GM12878 (cell line): Measurements from ENCODE around the gene OTOS. TPM values are rescaled to one million over a fixed set of nuclear protein-coding genes. Genes with fewer than 3 reads are reported as not detected.
A peak's percentile ranks its signal among the peaks of the same experiment; 100 is the strongest.

Source experiments
- ATAC-seq: fragments of 200-7000 bp; cut with Tn5 transposase; 3 replicates; pipeline ENCODE4 v1.9.1; 2020; ENCODE audit warnings: mild to moderate bottlenecking, moderate library complexity
- BruUV-seq: library from RNA; stranded (reverse); fragments of 400-500 nt; replicated peaks from 2 replicates; lab custom pipeline; 2021; lab: Mats Ljungman, UMichigan
- CTCF ChIA-PET: fragments of 300-600 bp; sonication (Branson Sonifier 250); formaldehyde crosslinking; extraction: SDS; loops from one replicate; lab custom pipeline; 2021; ENCODE audit warnings: inconsistent platforms; lab: Yijun Ruan, JAX
- POLR2A ChIA-PET: fragments of 350-600 bp; formaldehyde crosslinking; extraction: SDS; loops from one replicate; lab custom pipeline; 2021; ENCODE audit warnings: inconsistent platforms; lab: Charles Lee
- RAD21 ChIA-PET: fragments of 300-600 bp; sonication (Branson Sonifier 250); formaldehyde crosslinking; loops from one replicate; lab custom pipeline; 2023; ENCODE audit warnings: antibody characterized with exemption; ENCODE audit not compliant: unreplicated experiment; lab: Charles Lee
- SMC1A ChIA-PET: fragments of 300-600 bp; sonication (Branson Sonifier 250); formaldehyde crosslinking; loops from one replicate; lab custom pipeline; 2023; ENCODE audit not compliant: unreplicated experiment, uncharacterized antibody; lab: Charles Lee
- DNase-seq: peaks from one replicate; pipeline ENCODE4 v3.0.0-alpha.2; 2011; ENCODE audit warnings: low read depth, low spot score
- FAIRE-seq: peaks from 3 replicates; lab custom pipeline; 2011; peaks lifted over from hg19 to GRCh38; lab: Jason Lieb, UNC
- H2AFZ ChIP-seq: 2 replicates; pipeline ENCODE4 v1.6.0; 2011; ENCODE audit warnings: low read depth, low read length, control low read depth; ENCODE audit not compliant: control insufficient read depth
- H3K27ac ChIP-seq: 2 replicates; pipeline ENCODE4 v1.5.1; 2011; ENCODE audit warnings: control low read depth; ENCODE audit not compliant: control insufficient read depth, insufficient read depth
- H3K27me3 ChIP-seq, 2 experiments: replicated peaks in 1 of 2; 2 replicates each; pipeline versions ENCODE4 v1.6.0 to v1.6.1; 2011; ENCODE audit warnings: low read length in 1 of 2; ENCODE audit not compliant: control insufficient read depth in 2 of 2, insufficient read depth in 2 of 2
- H3K36me3 ChIP-seq, 2 experiments: 2 replicates each; pipeline ENCODE4 v1.5.1; 2011; ENCODE audit warnings: low read length in 1 of 2; ENCODE audit not compliant: control insufficient read depth in 2 of 2, insufficient read depth in 2 of 2
- H3K4me1 ChIP-seq: 2 replicates; pipeline ENCODE4 v1.6.1; 2011; ENCODE audit warnings: mild to moderate bottlenecking, low read length, moderate library complexity, mixed read lengths; ENCODE audit not compliant: control insufficient read depth, insufficient read depth
- H3K4me2 ChIP-seq: 2 replicates; pipeline ENCODE4 v1.6.0; 2011; ENCODE audit warnings: control low read depth; ENCODE audit not compliant: control insufficient read depth, insufficient read depth
- H3K4me3 ChIP-seq: fragments of 200-600 bp; sonication (generic); 2 replicates; pipeline ENCODE4 v1.5.1; 2016
- H3K79me2 ChIP-seq: 2 replicates; pipeline ENCODE4 v1.6.0; 2011; ENCODE audit warnings: low read length; ENCODE audit not compliant: control insufficient read depth, insufficient read depth
- H3K9ac ChIP-seq: 2 replicates; pipeline ENCODE4 v1.8.0; 2011; ENCODE audit warnings: low read length, control low read depth, mixed read lengths; ENCODE audit not compliant: control insufficient read depth, insufficient read depth
- H3K9me3 ChIP-seq: replicated peaks from 3 replicates; pipeline ENCODE4 v1.5.1; 2011; ENCODE audit warnings: mild to moderate bottlenecking, low read length; ENCODE audit not compliant: control insufficient read depth, insufficient read depth
- H4K20me1 ChIP-seq: 2 replicates; pipeline ENCODE4 v1.6.0; 2011; ENCODE audit not compliant: control insufficient read depth, insufficient read depth
- BRCA1 ChIP-seq: IDR thresholded peaks from 2 replicates; pipeline ENCODE4 v1.6.1; 2011; ENCODE audit warnings: low read depth, low read length, improper control_type of control experiment
- CREB1 ChIP-seq: IDR thresholded peaks from 2 replicates; pipeline ENCODE4 v1.6.1; 2012; ENCODE audit warnings: low read depth, mild to moderate bottlenecking, inconsistent platforms
- GABPA ChIP-seq: IDR thresholded peaks from 2 replicates; pipeline ENCODE4 v1.6.1; 2014; ENCODE audit warnings: antibody characterized with exemption, low read depth, mild to moderate bottlenecking, inconsistent platforms
- NFXL1 ChIP-seq: fragments of 450-650 bp; IDR thresholded peaks from 2 replicates; pipeline ENCODE4 v1.6.1; 2017; ENCODE audit warnings: antibody characterized with exemption, mild to moderate bottlenecking, borderline replicate concordance
- NR2C1 ChIP-seq: fragments of 450-650 bp; IDR thresholded peaks from 2 replicates; pipeline ENCODE4 v1.6.1; 2017; ENCODE audit warnings: antibody characterized with exemption, mild to moderate bottlenecking, moderate library complexity
- PML ChIP-seq: IDR thresholded peaks from 2 replicates; pipeline ENCODE4 v1.6.1; 2012; ENCODE audit warnings: low read length, inconsistent platforms
- RAD51 ChIP-seq: fragments of 450-650 bp; IDR thresholded peaks from 2 replicates; pipeline ENCODE4 v1.6.1; 2016; ENCODE audit warnings: moderate library complexity, mild to moderate bottlenecking, inconsistent platforms
- SMAD5 ChIP-seq: IDR thresholded peaks from 2 replicates; pipeline ENCODE4 v1.6.1; 2016; ENCODE audit warnings: antibody characterized with exemption, low read depth
- STAT3 ChIP-seq: IDR thresholded peaks from 2 replicates; pipeline ENCODE4 v1.6.1; 2011; ENCODE audit warnings: low read depth, low read length, improper control_type of control experiment
- SUPT20H ChIP-seq: IDR thresholded peaks from 2 replicates; pipeline ENCODE4 v1.6.1; 2011; ENCODE audit warnings: low read depth, mild to moderate bottlenecking, low read length, moderate library complexity, borderline replicate concordance; ENCODE audit not compliant: control insufficient read depth
- TBL1XR1 ChIP-seq: IDR thresholded peaks from 2 replicates; pipeline ENCODE4 v1.6.1; 2012; ENCODE audit warnings: low read depth, low read length, improper control_type of control experiment
- ZNF622 ChIP-seq: fragments of 450-650 bp; IDR thresholded peaks from 2 replicates; pipeline ENCODE4 v1.6.1; 2017; ENCODE audit warnings: mild to moderate bottlenecking, inconsistent platforms
- WGBS: methylation state at CpG from one replicate; pipeline ENCODE4 v1.1.6; 2016; ENCODE audit warnings: low lambda C conversion rate; ENCODE audit not compliant: insufficient replicate concordance, insufficient coverage; ENCODE audit errors: missing lambda C conversion rate; 5-methylcytosine and 5-hydroxymethylcytosine counted together
- in situ Hi-C: fragments of 300-500 bp; cut with MboI; formaldehyde crosslinking; loops from 9 replicates; pipeline ENCODE4 v1.14.3; 2018; ENCODE audit warnings: mixed read lengths
- intact Hi-C: fragments of 100-400 bp; cut with micrococcal nuclease; formaldehyde crosslinking; loops from one replicate; pipeline ENCODE4 v1.14.2; 2022; ENCODE audit not compliant: unreplicated experiment
- polyA plus RNA-seq, 11 experiments: library from polyadenylated mRNA; depleted of rRNA in 4 of 11; unstranded in 6 of 11; stranded (reverse) in 5 of 11; fragments of >200 nt; fragmentation: Nextera tagmentation in 4 of 11; fragmentation: Illumina TruSeq in 1 of 11; extraction: Ambion mirVana in 4 of 11; extraction: Trizol in 1 of 11; gene quantifications; 1 replicate in 1 of 11; 2 replicates in 10 of 11; pipeline versions ENCODE4 v1.2.1 to v1.2.3, GENCODE V29; 2011 to 2016; ENCODE audit warnings: inconsistent platforms in 2 of 11, missing spikeins in 2 of 11, low read depth in 1 of 11
- total RNA-seq, 4 experiments: library from RNA; depleted of rRNA in 3 of 4; stranded (reverse); fragments of >200 nt in 3 of 4; fragmentation: Illumina TruSeq in 1 of 4; extraction: Trizol in 1 of 4; gene quantifications; 2 replicates each; pipeline versions ENCODE4 v1.2.1 to v1.2.3, GENCODE V29; 2013 to 2021
- TF ChIP-seq, protein P1 (sequence below): fragments of 450-650 bp; conservative IDR thresholded peaks from 2 replicates; pipeline ENCODE4 v1.6.1; 2017; ENCODE audit warnings: mild to moderate bottlenecking, moderate library complexity
- TF ChIP-seq, protein P2 (sequence below): fragments of 450-650 bp; IDR thresholded peaks from 2 replicates; pipeline ENCODE4 v1.6.1; 2017; ENCODE audit warnings: borderline replicate concordance
- TF ChIP-seq, protein P3 (sequence below), 3 experiments: IDR thresholded peaks in 2 of 3; conservative IDR thresholded peaks in 1 of 3; 2 replicates each; pipeline ENCODE4 v1.5.1; 2011; ENCODE audit warnings: low read depth in 3 of 3, low read length in 3 of 3, mild to moderate bottlenecking in 3 of 3, control low read depth in 2 of 3, moderate library complexity in 2 of 3, inconsistent platforms in 1 of 3, mixed read lengths in 1 of 3; ENCODE audit not compliant: control insufficient read depth in 2 of 3, insufficient read depth in 1 of 3; ENCODE audit errors: extremely low read depth in 1 of 3
- TF ChIP-seq, protein P4 (sequence below): fragments of 150-350 bp; IDR thresholded peaks from 2 replicates; pipeline ENCODE4 v1.6.1; 2014; ENCODE audit warnings: mild to moderate bottlenecking, low read depth, low read length
- TF ChIP-seq, protein P5 (sequence below): IDR thresholded peaks from 2 replicates; pipeline ENCODE4 v1.6.1; 2011; ENCODE audit warnings: borderline replicate concordance, low read depth, mild to moderate bottlenecking, moderate library complexity, mixed read lengths, low read length; ENCODE audit not compliant: insufficient read depth; ENCODE audit errors: extremely low read length

The OTOS gene
- total and polyA plus RNA-seq, 10 of the 15 experiments (the other 5 are each of a cell fraction or from before 2014, with no cell fraction given) = not detected

DNA sequence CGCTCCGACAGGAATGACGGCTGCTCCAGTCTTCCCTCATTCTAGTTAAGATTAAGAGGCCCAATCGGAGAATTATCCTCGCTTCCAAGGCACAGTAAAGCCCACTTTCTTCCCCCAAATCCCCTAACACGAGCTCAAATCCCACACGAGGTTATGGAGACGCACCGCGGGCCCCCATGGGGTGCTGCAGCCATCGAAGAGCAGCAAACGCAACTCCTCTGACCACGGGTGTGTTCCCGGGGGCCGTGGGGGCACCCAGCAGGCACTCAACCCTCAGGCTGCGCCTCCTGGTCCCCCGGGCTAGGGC, 4.8 kb downstream of the OTOS start:
- Histone ChIP-seq H3K9me3 (no peaks in the 10 kb centered on the region), H3K4me3 (peak overlapping the region; percentile 96), H3K4me2 (peak overlapping the region; percentile 48), H4K20me1 (no peaks in the 10 kb centered on the region), H3K36me3 (peaks cover 4 to 18% of the 10 kb centered on the region in 2 experiments; a peak in 3 of 4 replicates), H3K9ac (peak overlapping the region; percentile 96), H3K4me1 (no peaks in the 10 kb centered on the region; the same call in 1 of the 2 replicates), H3K27me3 (no peaks in the 10 kb centered on the region; a peak in 1 of 4 replicates), H2AFZ (peak overlapping the region; percentile 91), H3K27ac (peak overlapping the region; percentile 54), H3K79me2 (peaks cover 19% of the 10 kb centered on the region)
- TF ChIP-seq, protein P1, sequence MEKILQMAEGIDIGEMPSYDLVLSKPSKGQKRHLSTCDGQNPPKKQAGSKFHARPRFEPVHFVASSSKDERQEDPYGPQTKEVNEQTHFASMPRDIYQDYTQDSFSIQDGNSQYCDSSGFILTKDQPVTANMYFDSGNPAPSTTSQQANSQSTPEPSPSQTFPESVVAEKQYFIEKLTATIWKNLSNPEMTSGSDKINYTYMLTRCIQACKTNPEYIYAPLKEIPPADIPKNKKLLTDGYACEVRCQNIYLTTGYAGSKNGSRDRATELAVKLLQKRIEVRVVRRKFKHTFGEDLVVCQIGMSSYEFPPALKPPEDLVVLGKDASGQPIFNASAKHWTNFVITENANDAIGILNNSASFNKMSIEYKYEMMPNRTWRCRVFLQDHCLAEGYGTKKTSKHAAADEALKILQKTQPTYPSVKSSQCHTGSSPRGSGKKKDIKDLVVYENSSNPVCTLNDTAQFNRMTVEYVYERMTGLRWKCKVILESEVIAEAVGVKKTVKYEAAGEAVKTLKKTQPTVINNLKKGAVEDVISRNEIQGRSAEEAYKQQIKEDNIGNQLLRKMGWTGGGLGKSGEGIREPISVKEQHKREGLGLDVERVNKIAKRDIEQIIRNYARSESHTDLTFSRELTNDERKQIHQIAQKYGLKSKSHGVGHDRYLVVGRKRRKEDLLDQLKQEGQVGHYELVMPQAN = no peak
- TF ChIP-seq, protein P2, sequence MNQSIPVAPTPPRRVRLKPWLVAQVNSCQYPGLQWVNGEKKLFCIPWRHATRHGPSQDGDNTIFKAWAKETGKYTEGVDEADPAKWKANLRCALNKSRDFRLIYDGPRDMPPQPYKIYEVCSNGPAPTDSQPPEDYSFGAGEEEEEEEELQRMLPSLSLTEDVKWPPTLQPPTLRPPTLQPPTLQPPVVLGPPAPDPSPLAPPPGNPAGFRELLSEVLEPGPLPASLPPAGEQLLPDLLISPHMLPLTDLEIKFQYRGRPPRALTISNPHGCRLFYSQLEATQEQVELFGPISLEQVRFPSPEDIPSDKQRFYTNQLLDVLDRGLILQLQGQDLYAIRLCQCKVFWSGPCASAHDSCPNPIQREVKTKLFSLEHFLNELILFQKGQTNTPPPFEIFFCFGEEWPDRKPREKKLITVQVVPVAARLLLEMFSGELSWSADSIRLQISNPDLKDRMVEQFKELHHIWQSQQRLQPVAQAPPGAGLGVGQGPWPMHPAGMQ = no peak
- no peak for TF ChIP-seq ZNF622
- no peak for TF ChIP-seq NR2C1
- TF ChIP-seq, protein P3, sequence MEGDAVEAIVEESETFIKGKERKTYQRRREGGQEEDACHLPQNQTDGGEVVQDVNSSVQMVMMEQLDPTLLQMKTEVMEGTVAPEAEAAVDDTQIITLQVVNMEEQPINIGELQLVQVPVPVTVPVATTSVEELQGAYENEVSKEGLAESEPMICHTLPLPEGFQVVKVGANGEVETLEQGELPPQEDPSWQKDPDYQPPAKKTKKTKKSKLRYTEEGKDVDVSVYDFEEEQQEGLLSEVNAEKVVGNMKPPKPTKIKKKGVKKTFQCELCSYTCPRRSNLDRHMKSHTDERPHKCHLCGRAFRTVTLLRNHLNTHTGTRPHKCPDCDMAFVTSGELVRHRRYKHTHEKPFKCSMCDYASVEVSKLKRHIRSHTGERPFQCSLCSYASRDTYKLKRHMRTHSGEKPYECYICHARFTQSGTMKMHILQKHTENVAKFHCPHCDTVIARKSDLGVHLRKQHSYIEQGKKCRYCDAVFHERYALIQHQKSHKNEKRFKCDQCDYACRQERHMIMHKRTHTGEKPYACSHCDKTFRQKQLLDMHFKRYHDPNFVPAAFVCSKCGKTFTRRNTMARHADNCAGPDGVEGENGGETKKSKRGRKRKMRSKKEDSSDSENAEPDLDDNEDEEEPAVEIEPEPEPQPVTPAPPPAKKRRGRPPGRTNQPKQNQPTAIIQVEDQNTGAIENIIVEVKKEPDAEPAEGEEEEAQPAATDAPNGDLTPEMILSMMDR (IDR thresholded peaks at IDR 0.05 in 2 of 3, conservative IDR thresholded peaks at IDR 0.05 in 1 of 3; ENCODE audit: control insufficient read depth in 2 of 3, extremely low read depth in 1 of 3, insufficient read depth in 1 of 3, low read depth in 3 of 3, low read length in 3 of 3) = no peak
- TF ChIP-seq, protein P4, sequence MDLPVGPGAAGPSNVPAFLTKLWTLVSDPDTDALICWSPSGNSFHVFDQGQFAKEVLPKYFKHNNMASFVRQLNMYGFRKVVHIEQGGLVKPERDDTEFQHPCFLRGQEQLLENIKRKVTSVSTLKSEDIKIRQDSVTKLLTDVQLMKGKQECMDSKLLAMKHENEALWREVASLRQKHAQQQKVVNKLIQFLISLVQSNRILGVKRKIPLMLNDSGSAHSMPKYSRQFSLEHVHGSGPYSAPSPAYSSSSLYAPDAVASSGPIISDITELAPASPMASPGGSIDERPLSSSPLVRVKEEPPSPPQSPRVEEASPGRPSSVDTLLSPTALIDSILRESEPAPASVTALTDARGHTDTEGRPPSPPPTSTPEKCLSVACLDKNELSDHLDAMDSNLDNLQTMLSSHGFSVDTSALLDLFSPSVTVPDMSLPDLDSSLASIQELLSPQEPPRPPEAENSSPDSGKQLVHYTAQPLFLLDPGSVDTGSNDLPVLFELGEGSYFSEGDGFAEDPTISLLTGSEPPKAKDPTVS = no peak
- no peak for TF ChIP-seq TBL1XR1
- no peak for TF ChIP-seq RAD51
- TF ChIP-seq SMAD5 = no peak
- no peak for TF ChIP-seq SUPT20H
- no peak for TF ChIP-seq NFXL1
- TF ChIP-seq CREB1 = no peak
- TF ChIP-seq GABPA = no peak
- TF ChIP-seq STAT3 = no peak
- TF ChIP-seq PML = no peak
- TF ChIP-seq BRCA1 = no peak
- TF ChIP-seq, protein P5, sequence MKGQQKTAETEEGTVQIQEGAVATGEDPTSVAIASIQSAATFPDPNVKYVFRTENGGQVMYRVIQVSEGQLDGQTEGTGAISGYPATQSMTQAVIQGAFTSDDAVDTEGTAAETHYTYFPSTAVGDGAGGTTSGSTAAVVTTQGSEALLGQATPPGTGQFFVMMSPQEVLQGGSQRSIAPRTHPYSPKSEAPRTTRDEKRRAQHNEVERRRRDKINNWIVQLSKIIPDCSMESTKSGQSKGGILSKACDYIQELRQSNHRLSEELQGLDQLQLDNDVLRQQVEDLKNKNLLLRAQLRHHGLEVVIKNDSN = no peak
- DNase-seq = no peak
- ATAC-seq = peak; percentile 49
- CTCF ChIA-PET = no interaction called here
- 5% methylated on average over 15 of the region's 17 CpGs for WGBS
- POLR2A ChIA-PET = no interaction called here
- SMC1A ChIA-PET = no interaction called here
- BruUV-seq = TSS peak; percentile 74
- intact Hi-C loops (no loop called here), in situ Hi-C loops (no loop called here)
- FAIRE-seq = no peak
- RAD21 ChIA-PET = no interaction called here
